ENCODE results near the gene TMEM150B. TPM values are rescaled to one million over a fixed set of nuclear protein-coding genes. Genes with fewer than 3 reads are reported as not detected.
A peak's percentile ranks its signal among the peaks of the same experiment; 100 is the strongest.

The TMEM150B gene
- total and polyA plus RNA-seq, 2 of the 13 experiments (the other 11 are each of a cell fraction or from before 2014, with no cell fraction given), result 1.3 to 1.8 TPM

GRCh38 chr19:55339105-55339888, 14.2 kb upstream of the TMEM150B start, which contains the start of gene KMT5C (continued):
- no peak for TF ChIP-seq LCORL (IDR thresholded peaks at IDR 0.05)
- TF ChIP-seq LCORL (CRISPR knock-in tag; IDR thresholded peaks at IDR 0.05), result peak; percentile 68
- 0 out of 2 replicates have a peak, but pooled peaks have one; percentile 6 for TF ChIP-seq FOXP1 (IDR thresholded peaks at IDR 0.05)
- TF ChIP-seq FOXP1 (CRISPR knock-in tag; IDR thresholded peaks at IDR 0.05), result no peak
- no peak for TF ChIP-seq HINFP (CRISPR knock-in tag; IDR thresholded peaks at IDR 0.05; ENCODE audit: low read depth)
- TF ChIP-seq ZBTB39 (CRISPR knock-in tag; IDR thresholded peaks at IDR 0.05), result no peak
- TF ChIP-seq FUBP1 (CRISPR knock-in tag; IDR thresholded peaks at IDR 0.05; ENCODE audit: borderline replicate concordance), result no peak
- TF ChIP-seq ZNF225 (CRISPR knock-in tag; IDR thresholded peaks at IDR 0.05), result no peak
- TF ChIP-seq HMG20A (CRISPR knock-in tag; IDR thresholded peaks at IDR 0.05; ENCODE audit: borderline replicate concordance), result peak; percentile 11; the same call in 1 of the 2 replicates
- TF ChIP-seq TGIF2 (CRISPR knock-in tag; IDR thresholded peaks at IDR 0.05), result 0 out of 2 replicates have a peak, but pooled peaks have one; percentile 76
- TF ChIP-seq ZNF251 (CRISPR knock-in tag; IDR thresholded peaks at IDR 0.05), result no peak
- no peak for TF ChIP-seq NFE2L2 (IDR thresholded peaks at IDR 0.05; ENCODE audit: low read length)
- no peak for TF ChIP-seq ZNF598 (CRISPR knock-in tag; IDR thresholded peaks at IDR 0.05; ENCODE audit: borderline replicate concordance)
- TF ChIP-seq YEATS2 (CRISPR knock-in tag; IDR thresholded peaks at IDR 0.05; ENCODE audit: borderline replicate concordance), result 0 out of 2 replicates have a peak, but pooled peaks have one; percentile 41
- TF ChIP-seq KLF12 (CRISPR knock-in tag; IDR thresholded peaks at IDR 0.05; ENCODE audit: borderline replicate concordance), result 0 out of 2 replicates have a peak, but pooled peaks have one; percentile 18
- no peak for TF ChIP-seq CENPBD1 (CRISPR knock-in tag; IDR thresholded peaks at IDR 0.05; ENCODE audit: borderline replicate concordance, low read depth)
- TF ChIP-seq SNAPC4 (CRISPR knock-in tag; IDR thresholded peaks at IDR 0.05), result no peak
- no peak for TF ChIP-seq MEF2D (CRISPR knock-in tag; IDR thresholded peaks at IDR 0.05)
- TF ChIP-seq NFIC (IDR thresholded peaks at IDR 0.05; ENCODE audit: low read length), result no peak

Measured in HepG2 (cell line).